ENCODE results near the gene NOD2. TPM values are rescaled to one million over a fixed set of nuclear protein-coding genes. Genes with fewer than 3 reads are reported as not detected.

NOD2 gene
- total RNA-seq, 1 donor from 2014 or later = 0.63 TPM

DNA sequence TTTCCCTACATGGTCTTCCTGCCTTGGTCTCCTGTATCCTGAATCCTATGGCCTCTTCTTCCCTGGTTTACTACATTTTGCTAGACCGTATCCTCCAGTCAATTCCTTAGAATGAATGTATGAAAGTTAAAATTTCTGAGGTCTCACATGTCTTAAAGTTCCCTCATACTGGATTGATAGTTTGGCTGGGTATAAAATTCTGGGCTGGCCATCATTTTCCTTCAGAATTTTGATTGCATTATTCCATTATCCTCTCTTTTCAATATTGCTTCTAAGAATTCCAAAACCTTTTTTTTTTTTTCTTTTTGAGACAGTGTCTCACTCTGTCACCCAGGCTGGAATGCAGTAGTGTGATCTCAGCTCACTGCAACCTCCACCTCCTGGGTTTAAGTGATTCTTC lies 10.8 kb downstream of the NOD2 start:
- no peak for DNase-seq (ENCODE audit: low spot score in 2 of 2, unreplicated experiment in 2 of 2)
- Mint-ChIP-seq H3K9me3 (peaks cover 20% of the 10 kb centered on the region), H3K4me1 (no peaks in the 10 kb centered on the region), H3K27me3 (ENCODE audit: low read depth) (peaks cover 19% of the 10 kb centered on the region), H3K4me3 (no peak overlapping the region), H3K27ac (no peak overlapping the region), H3K36me3 (peaks cover 2% of the 10 kb centered on the region)
- no peak for TF ChIP-seq CTCF (IDR thresholded peaks at IDR 0.05; ENCODE audit: unreplicated experiment)

GRCh38 chr16:50705436-50706110 lies 12.2 kb downstream of the NOD2 start:
- Mint-ChIP-seq H3K4me3 (no peak overlapping the region), H3K27ac (no peak overlapping the region), H3K36me3 (peaks cover 2% of the 10 kb centered on the region), H3K4me1 (no peaks in the 10 kb centered on the region), H3K9me3 (peaks cover 20% of the 10 kb centered on the region), H3K27me3 (ENCODE audit: low read depth) (peaks cover 16% of the 10 kb centered on the region)
- DNase-seq (ENCODE audit: low spot score in 2 of 2, unreplicated experiment in 2 of 2) = no peak
- no peak for TF ChIP-seq CTCF (IDR thresholded peaks at IDR 0.05; ENCODE audit: unreplicated experiment)

- H3K4me1 Mint-ChIP-seq = no peaks in the 10 kb centered on the region
- DNase-seq (ENCODE audit: low spot score in 2 of 2, unreplicated experiment in 2 of 2) = no peak
- peaks cover 13% of the 10 kb centered on the region for H3K27me3 Mint-ChIP-seq (ENCODE audit: low read depth)
- H3K36me3 Mint-ChIP-seq = peaks cover 2% of the 10 kb centered on the region
- no peak overlapping the region for H3K4me3 Mint-ChIP-seq
- TF ChIP-seq CTCF (IDR thresholded peaks at IDR 0.05; ENCODE audit: unreplicated experiment) = no peak
- no peak overlapping the region for H3K27ac Mint-ChIP-seq
- peaks cover 20% of the 10 kb centered on the region for H3K9me3 Mint-ChIP-seq
These were observed 12.8 kb downstream of the NOD2 start for GRCh38 chr16:50706250-50706649.

DNA sequence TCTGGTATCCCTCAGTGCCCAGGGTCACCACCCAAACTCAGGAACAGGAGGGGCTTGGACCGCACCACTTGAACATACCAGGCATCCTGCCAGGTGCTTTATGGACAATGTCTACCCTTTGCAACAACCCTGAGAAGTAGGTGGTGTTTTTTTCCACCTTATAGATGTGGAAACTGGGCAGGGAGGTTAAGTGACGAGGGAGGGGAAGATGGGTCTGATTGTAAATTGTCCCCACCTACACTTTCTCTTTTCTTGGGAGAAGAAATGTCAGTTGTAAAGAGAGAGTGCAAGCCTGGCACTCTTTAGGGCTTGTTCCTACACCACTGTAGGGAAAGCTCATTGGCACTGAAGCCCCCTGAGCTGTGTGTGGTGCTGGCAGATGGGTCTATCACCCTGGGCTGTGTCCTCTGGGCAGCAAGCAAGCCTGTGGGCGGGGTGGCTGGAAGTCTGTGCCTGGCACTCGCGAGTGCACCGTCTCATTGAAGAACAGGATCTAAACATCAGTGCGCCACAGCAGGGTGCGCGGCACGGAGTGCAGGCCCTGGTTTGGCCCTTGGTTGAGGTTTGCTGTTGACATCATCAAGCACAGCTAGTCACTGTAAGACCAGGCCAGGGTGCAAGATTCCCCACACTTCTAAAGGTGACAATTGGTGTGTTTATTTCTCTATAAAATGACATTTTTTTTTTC lies 15.1 kb downstream of the NOD2 start:
- no peak for DNase-seq (ENCODE audit: low spot score in 2 of 2, unreplicated experiment in 2 of 2)
- no peak for TF ChIP-seq CTCF (IDR thresholded peaks at IDR 0.05; ENCODE audit: unreplicated experiment)
- H3K4me3 Mint-ChIP-seq = no peak overlapping the region
- no peaks in the 10 kb centered on the region for H3K4me1 Mint-ChIP-seq
- peaks cover 2% of the 10 kb centered on the region for H3K36me3 Mint-ChIP-seq
- peaks cover 20% of the 10 kb centered on the region for H3K9me3 Mint-ChIP-seq
- H3K27me3 Mint-ChIP-seq (ENCODE audit: low read depth) = peaks cover 13% of the 10 kb centered on the region
- no peak overlapping the region for H3K27ac Mint-ChIP-seq

- Mint-ChIP-seq H3K4me1 (no peaks in the 10 kb centered on the region), H3K36me3 (peaks cover 2% of the 10 kb centered on the region), H3K27me3 (ENCODE audit: low read depth) (peaks cover 13% of the 10 kb centered on the region), H3K4me3 (no peak overlapping the region), H3K27ac (no peak overlapping the region), H3K9me3 (peaks cover 14% of the 10 kb centered on the region)
- TF ChIP-seq CTCF (IDR thresholded peaks at IDR 0.05; ENCODE audit: unreplicated experiment) = no peak
- no peak for DNase-seq (ENCODE audit: low spot score in 2 of 2, unreplicated experiment in 2 of 2)
These were observed 15.8 kb downstream of the NOD2 start for GRCh38 chr16:50709061-50709684.
